Hematopoietic multipotent progenitor cell (in vitro differentiated cells): Measurements from ENCODE around the gene MYO1H. TPM values are rescaled to one million over a fixed set of nuclear protein-coding genes. Genes with fewer than 3 reads are reported as not detected.

ENCODE experiments used
- DNase-seq, 3 donors: peaks; one replicate each; pipeline ENCODE4 v3.0.0-alpha.2; 2011 to 2015; ENCODE audit warnings: low read depth in 2 of 3, low spot score in 2 of 3
- total RNA-seq: library from RNA; depleted of rRNA; stranded (reverse); fragments of >200 nt; gene quantifications from one replicate; pipeline ENCODE4 v1.2.3, GENCODE V29; 2012

The MYO1H gene
- total RNA-seq, 1 donor = not detected

GRCh38 chr12:109489016-109489954 is 141.6 kb downstream of the MYO1H start:
- no peak for DNase-seq

GRCh38 chr12:109489955-109490565 is 142.4 kb downstream of the MYO1H start:
- no peak for DNase-seq

GRCh38 chr12:109491671-109492070 is 144.0 kb downstream of the MYO1H start:
- DNase-seq = no peak

GRCh38 chr12:109492371-109492770 is 144.7 kb downstream of the MYO1H start:
- DNase-seq = no peak

GRCh38 chr12:109493090-109493489 is 145.4 kb downstream of the MYO1H start:
- no peak for DNase-seq

- DNase-seq = no peak
These were observed 146.2 kb downstream of the MYO1H start for GRCh38 chr12:109493938-109494337.

GRCh38 chr12:109494348-109494881 is 146.7 kb downstream of the MYO1H start:
- DNase-seq = no peak

GRCh38 chr12:109495012-109495411 is 147.3 kb downstream of the MYO1H start:
- DNase-seq = no peak

- DNase-seq = no peak
These were observed 148.6 kb downstream of the MYO1H start for GRCh38 chr12:109496306-109496705.

- no peak for DNase-seq
These were observed 150.0 kb downstream of the MYO1H start for GRCh38 chr12:109497675-109498074.

Other genes starting within 250 kb of the MYO1H start
- gene ACACB, start 231.3 kb upstream of the MYO1H start, total RNA-seq = 28.8 TPM
- under 0.01 TPM for gene FOXN4, start 38.6 kb upstream of the MYO1H start, total RNA-seq
- gene KCTD10, start 129.4 kb downstream of the MYO1H start, total RNA-seq = 36.9 TPM
- 21.0 TPM for gene UBE3B, start 129.7 kb downstream of the MYO1H start, total RNA-seq
- 22.9 TPM for gene MMAB, start 225.6 kb downstream of the MYO1H start, total RNA-seq
- 13.2 TPM for gene MVK, start 225.9 kb downstream of the MYO1H start, total RNA-seq